Prostate gland (tissue), 2 donors: ENCODE results near the gene RC3H2. TPM values are rescaled to one million over a fixed set of nuclear protein-coding genes. Genes with fewer than 3 reads are reported as not detected.
"Not testable (repeated sequence)": the region's sequence is repeated elsewhere in the genome, so short reads cannot be mapped to it uniquely, and the experiment has no call there.

Experiments used
- DNase-seq: peaks from one replicate; pipeline ENCODE4 v3.0.0-alpha.2; 2019; ENCODE audit warnings: low spot score
- H3K27ac ChIP-seq, 2 donors: fragments of 200-600 bp; sonication (generic); 2 replicates each; pipeline ENCODE4 v1.5.1; 2017 to 2019
- H3K27me3 ChIP-seq: fragments of 200-600 bp; sonication (generic); replicated peaks from 2 replicates; pipeline ENCODE4 v1.5.1; 2019; ENCODE audit not compliant: insufficient read depth
- H3K36me3 ChIP-seq, 2 donors: fragments of 200-600 bp; sonication (generic); 1 replicate in 1 of 2; 2 replicates in 1 of 2; pipeline versions ENCODE4 v1.5.1 to v1.8.1; 2017 to 2019
- H3K4me1 ChIP-seq: fragments of 200-600 bp; sonication (generic); replicated peaks from 2 replicates; pipeline ENCODE4 v1.5.1; 2019
- H3K4me3 ChIP-seq, 2 donors: fragments of 200-600 bp; sonication (generic); 2 replicates each; pipeline ENCODE4 v1.5.1; 2017 to 2019
- H3K9me3 ChIP-seq: fragments of 200-600 bp; sonication (generic); 2 replicates; pipeline ENCODE4 v1.5.1; 2017
- POLR2A ChIP-seq: fragments of 450-650 bp; IDR thresholded peaks from one replicate; pipeline ENCODE4 v1.6.1; 2016; ENCODE audit warnings: antibody characterized with exemption, mild to moderate bottlenecking
- POLR2AphosphoS5 ChIP-seq: sonication (generic); formaldehyde crosslinking; IDR thresholded peaks from one replicate; pipeline ENCODE4 v1.6.1; 2017; ENCODE audit warnings: antibody characterized with exemption
- WGBS: methylation state at CpG from one replicate; pipeline ENCODE4 v1.1.5; 2018; 5-methylcytosine and 5-hydroxymethylcytosine counted together
- intact Hi-C: fragments of 100-400 bp; cut with DNase I; formaldehyde crosslinking; loops from one replicate; pipeline ENCODE4 v1.14.2; 2022
- total RNA-seq, 2 donors: library from RNA; depleted of rRNA; stranded (reverse); fragments of >200 nt; gene quantifications; one replicate each; pipeline ENCODE4 v1.1.0, GENCODE V29; 2016
- TF ChIP-seq, protein P1 (sequence below), 4 experiments: fragments of 200-600 bp in 2 of 4; fragments of 450-650 bp in 2 of 4; sonication (generic) in 2 of 4; IDR thresholded peaks; 1 replicate in 3 of 4; 2 replicates in 1 of 4; pipeline ENCODE4 v1.5.1; 2016 to 2019; ENCODE audit warnings: antibody characterized with exemption in 4 of 4, mild to moderate bottlenecking in 2 of 4, moderate library complexity in 2 of 4

RC3H2 gene
- total RNA-seq, 2 donors from 2014 or later: 25.8 to 47.9 TPM

DNA sequence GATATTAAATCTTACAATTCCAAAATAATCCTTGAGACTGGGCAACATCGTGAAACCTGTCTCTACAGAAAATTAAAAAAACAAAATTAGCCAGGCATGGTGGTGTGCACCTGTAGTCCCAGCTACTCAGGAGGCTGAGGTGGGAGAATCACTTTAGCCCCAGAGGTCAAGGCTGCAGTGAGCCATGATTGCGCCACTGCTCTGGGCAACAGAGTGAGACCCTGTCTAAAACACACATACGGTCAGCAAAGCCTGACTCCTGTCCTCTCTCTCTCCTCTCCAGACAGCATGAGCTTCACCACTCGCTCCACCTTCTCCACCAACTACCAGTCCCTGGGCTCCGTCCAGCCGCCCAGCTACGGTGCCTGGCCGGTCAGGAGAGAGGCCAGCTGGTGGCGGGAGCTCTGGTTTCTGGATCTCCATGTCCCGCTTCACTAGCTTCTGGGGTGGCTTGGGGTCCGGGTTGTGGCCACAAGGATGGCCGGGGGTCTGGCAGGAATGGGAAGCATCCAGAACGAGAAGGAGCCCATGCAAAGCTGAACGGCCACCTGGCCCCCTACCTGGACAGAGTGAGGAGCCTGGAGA is 67.8 kb downstream of the RC3H2 start:
- DNase-seq: no peak
- Histone ChIP-seq H3K27ac (no peak overlapping the region), H3K27me3 (no peaks in the 10 kb centered on the region), H3K4me1 (no peaks in the 10 kb centered on the region), H3K9me3 (no peaks in the 10 kb centered on the region), H3K36me3 (no peaks in the 10 kb centered on the region), H3K4me3 (no peak overlapping the region)
- no peak for TF ChIP-seq POLR2A
- TF ChIP-seq POLR2AphosphoS5: no peak
- TF ChIP-seq, protein P1, sequence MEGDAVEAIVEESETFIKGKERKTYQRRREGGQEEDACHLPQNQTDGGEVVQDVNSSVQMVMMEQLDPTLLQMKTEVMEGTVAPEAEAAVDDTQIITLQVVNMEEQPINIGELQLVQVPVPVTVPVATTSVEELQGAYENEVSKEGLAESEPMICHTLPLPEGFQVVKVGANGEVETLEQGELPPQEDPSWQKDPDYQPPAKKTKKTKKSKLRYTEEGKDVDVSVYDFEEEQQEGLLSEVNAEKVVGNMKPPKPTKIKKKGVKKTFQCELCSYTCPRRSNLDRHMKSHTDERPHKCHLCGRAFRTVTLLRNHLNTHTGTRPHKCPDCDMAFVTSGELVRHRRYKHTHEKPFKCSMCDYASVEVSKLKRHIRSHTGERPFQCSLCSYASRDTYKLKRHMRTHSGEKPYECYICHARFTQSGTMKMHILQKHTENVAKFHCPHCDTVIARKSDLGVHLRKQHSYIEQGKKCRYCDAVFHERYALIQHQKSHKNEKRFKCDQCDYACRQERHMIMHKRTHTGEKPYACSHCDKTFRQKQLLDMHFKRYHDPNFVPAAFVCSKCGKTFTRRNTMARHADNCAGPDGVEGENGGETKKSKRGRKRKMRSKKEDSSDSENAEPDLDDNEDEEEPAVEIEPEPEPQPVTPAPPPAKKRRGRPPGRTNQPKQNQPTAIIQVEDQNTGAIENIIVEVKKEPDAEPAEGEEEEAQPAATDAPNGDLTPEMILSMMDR (IDR thresholded peaks at IDR 0.05): no peak
- 91% methylated on average over 14 of the region's 14 CpGs for WGBS
- intact Hi-C loops: no loop called here

DNA sequence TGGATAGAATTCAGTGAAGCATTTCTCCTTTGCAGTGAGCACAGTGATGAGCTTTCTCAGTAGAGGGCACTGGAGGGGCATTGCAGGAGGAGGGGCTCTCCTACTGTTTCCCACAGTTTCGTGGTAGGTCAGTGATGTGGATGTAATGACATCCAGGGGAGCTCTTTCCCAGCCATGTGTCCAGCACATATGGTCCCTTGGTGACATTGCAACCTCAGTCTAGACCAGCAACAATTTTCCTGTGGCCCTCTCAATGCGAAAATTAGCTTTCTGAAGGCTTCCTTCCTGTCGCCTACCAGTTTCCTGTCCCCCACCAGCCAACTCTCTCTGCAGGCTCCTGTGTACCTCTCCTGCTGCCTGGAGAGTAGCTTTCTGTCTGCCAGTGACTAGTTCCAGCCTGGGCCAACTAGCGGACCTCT is 69.8 kb downstream of the RC3H2 start:
- intact Hi-C loops: no loop called here
- DNase-seq: no peak
- Histone ChIP-seq H3K9me3 (no peaks in the 10 kb centered on the region), H3K27ac (no peak overlapping the region), H3K4me3 (no peak overlapping the region), H3K27me3 (no peaks in the 10 kb centered on the region), H3K36me3 (no peaks in the 10 kb centered on the region), H3K4me1 (no peaks in the 10 kb centered on the region)
- no peak for TF ChIP-seq POLR2A
- TF ChIP-seq POLR2AphosphoS5: no peak
- TF ChIP-seq, protein P1 (IDR thresholded peaks at IDR 0.05): no peak
- WGBS: 59% methylated on average over 4 of the region's 4 CpGs

DNA sequence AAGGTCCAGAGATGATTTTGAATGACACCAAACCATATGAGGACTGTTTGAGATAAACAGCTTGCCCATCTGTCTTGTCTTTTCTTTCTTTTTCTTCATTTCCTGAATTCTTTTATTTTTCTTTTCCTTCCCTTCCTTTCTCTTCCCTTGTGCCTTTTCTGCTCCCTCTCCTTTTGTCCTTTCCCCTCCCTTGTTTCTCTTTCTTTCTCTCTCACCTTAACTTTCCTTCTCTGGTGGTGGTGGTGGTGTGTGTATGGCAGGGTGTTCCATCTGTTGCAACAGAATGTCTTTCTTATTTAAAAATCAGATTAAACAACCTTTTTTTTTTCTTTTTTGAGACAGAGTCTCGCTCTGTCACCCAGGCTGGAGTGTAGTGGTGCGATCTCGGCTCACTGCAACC is 73.0 kb downstream of the RC3H2 start:
- Histone ChIP-seq H3K4me1 (no peaks in the 10 kb centered on the region), H3K4me3 (no peak overlapping the region), H3K27ac (no peak overlapping the region), H3K27me3 (no peaks in the 10 kb centered on the region), H3K9me3 (no peaks in the 10 kb centered on the region), H3K36me3 (no peaks in the 10 kb centered on the region)
- DNase-seq: no peak
- WGBS: 77% methylated on average over 3 of the region's 3 CpGs
- intact Hi-C loops: no loop called here
- TF ChIP-seq, protein P1 (IDR thresholded peaks at IDR 0.05): no peak
- no peak for TF ChIP-seq POLR2A
- no peak for TF ChIP-seq POLR2AphosphoS5

DNA sequence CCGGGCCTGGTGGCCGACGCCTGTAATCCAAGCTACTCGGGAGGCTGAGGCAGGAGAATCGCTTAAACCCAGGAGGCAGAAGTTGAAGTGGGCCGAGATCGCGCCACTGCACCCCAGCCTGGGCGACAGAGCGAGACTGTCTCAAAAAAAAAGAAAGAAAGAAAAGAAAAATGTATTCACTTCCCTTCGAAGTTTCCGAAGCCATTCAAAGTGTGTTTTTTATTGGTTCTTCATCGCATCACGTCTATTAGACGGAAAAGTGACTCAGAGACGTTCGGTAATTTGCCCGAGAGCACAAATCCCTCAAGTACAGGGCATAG is 76.2 kb downstream of the RC3H2 start:
- H3K36me3 ChIP-seq, DNase-seq, H3K27me3 ChIP-seq, H3K9me3 ChIP-seq, H3K4me1 ChIP-seq, intact Hi-C loops: not testable (repeated sequence)
- Histone ChIP-seq H3K27ac (peak overlapping the region; percentile 91 to 93), H3K4me3 (peak overlapping the region; percentile 82 to 90)
- WGBS: 74% methylated on average over 18 of the region's 18 CpGs

DNA sequence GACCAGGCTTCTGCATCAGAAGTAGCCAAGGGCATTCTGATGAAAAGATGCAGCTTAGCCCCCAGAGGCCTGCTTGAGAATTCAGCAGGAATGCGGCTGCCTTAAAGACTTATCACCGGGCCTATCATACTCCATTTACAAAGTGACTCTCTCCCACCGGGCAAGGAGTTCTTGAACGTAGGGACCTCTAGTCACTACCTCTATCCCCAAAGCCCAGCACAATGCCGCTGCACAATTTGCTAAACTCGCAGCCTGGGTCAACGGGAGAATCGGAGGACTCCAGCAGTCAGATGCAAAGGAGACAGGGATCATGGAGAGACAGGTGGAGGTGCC is 77.4 kb downstream of the RC3H2 start:
- WGBS: under 1% methylated on average over 8 of the region's 8 CpGs
- H3K27ac ChIP-seq: peak overlapping the region; percentile 91 to 93
- TF ChIP-seq, protein P1 (IDR thresholded peaks at IDR 0.05): no peak
- TF ChIP-seq POLR2AphosphoS5 (no peak), POLR2A (no peak)

More for the DNA sequence above, 77.4 kb downstream of the RC3H2 start:
- DNase-seq: no peak
- Histone ChIP-seq H3K27me3 (no peaks in the 10 kb centered on the region), H3K4me1 (no peaks in the 10 kb centered on the region), H3K4me3 (peak overlapping the region; percentile 82 to 90), H3K36me3 (no peaks in the 10 kb centered on the region), H3K9me3 (no peaks in the 10 kb centered on the region)
- intact Hi-C loops: no loop called here
